Tibial nerve (tissue), 4 donors: ENCODE data around the gene ZBTB20. TPM values are rescaled to one million over a fixed set of nuclear protein-coding genes. Genes with fewer than 3 reads are reported as not detected.

ENCODE experiments used
- DNase-seq, 2 donors: peaks; one replicate each; pipeline ENCODE4 v3.0.0-alpha.2; 2019; ENCODE audit warnings: low spot score in 2 of 2
- H3K27ac ChIP-seq, 4 donors: fragments of 200-600 bp; sonication (generic) in 3 of 4; one replicate each; pipeline ENCODE4 v1.5.1; 2017 to 2019; ENCODE audit warnings: mild to moderate bottlenecking in 1 of 4
- H3K27me3 ChIP-seq, 2 donors: fragments of 200-600 bp; sonication (generic) in 1 of 2; one replicate each; pipeline versions ENCODE4 v1.5.1 to v1.6.0; 2017 to 2019
- H3K36me3 ChIP-seq, 3 donors: fragments of 200-600 bp; sonication (generic); one replicate each; pipeline ENCODE4 v1.5.1; 2018 to 2019
- H3K4me1 ChIP-seq, 4 donors: fragments of 200-600 bp; sonication (generic) in 3 of 4; one replicate each; pipeline ENCODE4 v1.5.1; 2017 to 2019
- H3K4me3 ChIP-seq, 4 donors: fragments of 200-600 bp; sonication (generic) in 3 of 4; one replicate each; pipeline ENCODE4 v1.5.1; 2017 to 2019; ENCODE audit warnings: mild to moderate bottlenecking in 1 of 4, moderate library complexity in 1 of 4
- H3K9me3 ChIP-seq, 4 donors: fragments of 200-600 bp; sonication (generic) in 3 of 4; one replicate each; pipeline ENCODE4 v1.5.1; 2017 to 2019
- EP300 ChIP-seq, 2 donors: sonication (generic); formaldehyde crosslinking; IDR thresholded peaks; one replicate each; pipeline ENCODE4 v1.6.1; 2017; ENCODE audit warnings: antibody characterized with exemption in 2 of 2, mild to moderate bottlenecking in 1 of 2
- POLR2A ChIP-seq, 2 donors: fragments of 450-650 bp; IDR thresholded peaks; one replicate each; pipeline ENCODE4 v1.6.1; 2017; ENCODE audit warnings: antibody characterized with exemption in 2 of 2, mild to moderate bottlenecking in 2 of 2, moderate library complexity in 2 of 2
- WGBS, 2 donors: methylation state at CpG; one replicate each; pipeline ENCODE4 v1.1.5; 2018; 5-methylcytosine and 5-hydroxymethylcytosine counted together
- total RNA-seq, 4 donors: library from RNA; depleted of rRNA; stranded (reverse); fragments of >200 nt; gene quantifications; one replicate each; pipeline ENCODE4 v1.1.0, GENCODE V29; 2016
- TF ChIP-seq, protein P1 (sequence below), 5 experiments: fragments of 200-600 bp in 3 of 5; fragments of 450-650 bp in 2 of 5; sonication (generic) in 3 of 5; IDR thresholded peaks; one replicate each; pipeline ENCODE4 v1.5.1; 2016 to 2019; ENCODE audit warnings: antibody characterized with exemption in 5 of 5, mild to moderate bottlenecking in 3 of 5, moderate library complexity in 2 of 5

The ZBTB20 gene
- total RNA-seq, 4 donors from 2014 or later, result 63.3 to 127 (median 102) TPM

DNA sequence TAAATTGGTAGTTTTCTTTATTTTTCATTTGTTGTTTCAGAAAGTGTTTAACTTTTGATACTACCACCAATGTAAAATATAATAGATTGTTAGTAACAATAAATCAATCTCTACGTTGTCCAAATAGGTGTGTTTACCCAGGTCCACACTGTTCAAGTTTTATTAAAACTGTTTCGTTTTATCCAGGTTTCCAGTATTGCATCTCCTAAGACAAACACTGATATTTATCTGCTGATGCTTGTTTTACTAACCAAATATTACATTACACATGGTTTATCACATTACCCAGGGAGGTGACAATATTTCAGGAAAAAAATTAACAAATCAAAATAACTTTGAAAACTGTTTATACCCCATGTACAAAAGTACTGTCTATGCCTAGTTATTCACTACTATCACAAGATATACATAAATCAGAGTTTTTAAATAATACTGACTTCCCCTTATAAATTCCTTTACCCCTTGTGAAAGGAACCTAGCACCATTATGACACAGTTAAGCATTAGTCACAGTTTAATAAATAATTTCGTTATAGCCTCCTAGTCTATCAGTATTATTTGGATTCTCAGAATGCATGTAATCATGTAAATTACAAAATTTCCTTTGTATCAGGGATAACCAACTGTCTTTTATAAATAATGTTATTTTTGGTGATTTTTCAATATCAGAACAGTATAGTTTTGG is 205.3 kb downstream of the ZBTB20 start:
- H3K27me3 ChIP-seq, result no peaks in the 10 kb centered on the region
- H3K36me3 ChIP-seq, result peaks cover 0 to 5% (median 0%) of the 10 kb centered on the region in 3 donors
- H3K9me3 ChIP-seq, result peaks cover 0 to 7% (median 2%) of the 10 kb centered on the region in 4 donors
- TF ChIP-seq, protein P1, sequence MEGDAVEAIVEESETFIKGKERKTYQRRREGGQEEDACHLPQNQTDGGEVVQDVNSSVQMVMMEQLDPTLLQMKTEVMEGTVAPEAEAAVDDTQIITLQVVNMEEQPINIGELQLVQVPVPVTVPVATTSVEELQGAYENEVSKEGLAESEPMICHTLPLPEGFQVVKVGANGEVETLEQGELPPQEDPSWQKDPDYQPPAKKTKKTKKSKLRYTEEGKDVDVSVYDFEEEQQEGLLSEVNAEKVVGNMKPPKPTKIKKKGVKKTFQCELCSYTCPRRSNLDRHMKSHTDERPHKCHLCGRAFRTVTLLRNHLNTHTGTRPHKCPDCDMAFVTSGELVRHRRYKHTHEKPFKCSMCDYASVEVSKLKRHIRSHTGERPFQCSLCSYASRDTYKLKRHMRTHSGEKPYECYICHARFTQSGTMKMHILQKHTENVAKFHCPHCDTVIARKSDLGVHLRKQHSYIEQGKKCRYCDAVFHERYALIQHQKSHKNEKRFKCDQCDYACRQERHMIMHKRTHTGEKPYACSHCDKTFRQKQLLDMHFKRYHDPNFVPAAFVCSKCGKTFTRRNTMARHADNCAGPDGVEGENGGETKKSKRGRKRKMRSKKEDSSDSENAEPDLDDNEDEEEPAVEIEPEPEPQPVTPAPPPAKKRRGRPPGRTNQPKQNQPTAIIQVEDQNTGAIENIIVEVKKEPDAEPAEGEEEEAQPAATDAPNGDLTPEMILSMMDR (IDR thresholded peaks at IDR 0.05), result no peak
- TF ChIP-seq EP300 (IDR thresholded peaks at IDR 0.05) (no peak), POLR2A (IDR thresholded peaks at IDR 0.05) (no peak)
- no peak overlapping the region for H3K27ac ChIP-seq
- DNase-seq, result no peak
- no peak overlapping the region for H3K4me3 ChIP-seq
- peaks cover 0 to 3% (median 0%) of the 10 kb centered on the region in 4 donors for H3K4me1 ChIP-seq
- WGBS, 2 donors, result 92 to 96% methylated on average over 3 of the region's 3 CpGs

DNA sequence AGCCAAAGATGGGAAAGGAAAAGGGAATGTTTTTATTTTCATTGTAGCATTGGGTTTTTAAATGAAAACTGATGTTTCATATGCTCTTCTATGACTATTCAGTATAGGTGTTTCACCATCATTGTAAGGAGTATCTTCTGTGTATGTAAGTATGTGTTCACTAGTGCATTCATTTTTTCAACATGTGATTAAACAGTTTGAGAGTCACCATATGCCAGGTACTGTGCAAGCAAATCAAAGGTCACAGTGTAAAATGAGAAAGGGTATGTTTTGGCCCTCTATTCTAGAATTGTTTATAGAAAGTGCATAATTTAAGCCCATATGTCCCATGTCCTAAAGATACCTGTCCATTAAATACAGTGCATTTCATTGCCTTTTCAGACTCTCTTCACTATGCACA is 207.2 kb downstream of the ZBTB20 start:
- TF ChIP-seq POLR2A (IDR thresholded peaks at IDR 0.05) (no peak), EP300 (IDR thresholded peaks at IDR 0.05) (no peak)
- TF ChIP-seq, protein P1 (IDR thresholded peaks at IDR 0.05), result no peak
- no peaks in the 10 kb centered on the region for H3K9me3 ChIP-seq

DNA sequence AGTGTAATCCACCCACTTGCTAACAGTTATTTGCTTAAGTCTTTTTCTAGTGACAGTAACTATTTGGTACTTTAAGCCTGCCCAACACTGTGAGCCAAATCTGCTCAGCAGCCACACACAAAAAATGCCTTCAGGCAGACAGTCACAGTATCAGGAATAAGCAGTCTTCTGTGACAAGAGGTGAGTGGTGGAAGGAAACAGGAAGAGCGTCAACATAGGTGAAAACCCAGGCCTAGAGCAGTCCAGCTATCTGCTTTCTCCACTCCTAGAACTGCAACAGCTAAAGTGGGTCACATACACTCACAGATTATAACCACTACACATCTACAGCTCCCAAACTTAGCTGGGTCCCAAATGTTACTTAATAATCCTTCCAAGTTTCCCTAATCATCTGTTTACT is 213.7 kb downstream of the ZBTB20 start:
- Histone ChIP-seq H3K4me3 (no peak overlapping the region), H3K27ac (no peak overlapping the region), H3K36me3 (peaks cover 0 to 10% (median 0%) of the 10 kb centered on the region in 3 donors), H3K4me1 (peaks cover 0 to 2% (median 0%) of the 10 kb centered on the region in 4 donors), H3K27me3 (no peaks in the 10 kb centered on the region), H3K9me3 (no peaks in the 10 kb centered on the region)
- 100% methylated on average over 1 of the region's 1 CpG for WGBS, 2 donors
- TF ChIP-seq POLR2A (IDR thresholded peaks at IDR 0.05) (no peak), EP300 (IDR thresholded peaks at IDR 0.05) (no peak)
- TF ChIP-seq, protein P1 (IDR thresholded peaks at IDR 0.05), result no peak
- DNase-seq, result no peak

More for the DNA sequence above, 207.2 kb downstream of the ZBTB20 start:
- peaks cover 0 to 5% (median 0%) of the 10 kb centered on the region in 3 donors for H3K36me3 ChIP-seq
- peaks cover 0 to 3% (median 0%) of the 10 kb centered on the region in 4 donors for H3K4me1 ChIP-seq
- H3K4me3 ChIP-seq, result no peak overlapping the region
- H3K27me3 ChIP-seq, result no peaks in the 10 kb centered on the region
- DNase-seq, result no peak
- no peak overlapping the region for H3K27ac ChIP-seq

DNA sequence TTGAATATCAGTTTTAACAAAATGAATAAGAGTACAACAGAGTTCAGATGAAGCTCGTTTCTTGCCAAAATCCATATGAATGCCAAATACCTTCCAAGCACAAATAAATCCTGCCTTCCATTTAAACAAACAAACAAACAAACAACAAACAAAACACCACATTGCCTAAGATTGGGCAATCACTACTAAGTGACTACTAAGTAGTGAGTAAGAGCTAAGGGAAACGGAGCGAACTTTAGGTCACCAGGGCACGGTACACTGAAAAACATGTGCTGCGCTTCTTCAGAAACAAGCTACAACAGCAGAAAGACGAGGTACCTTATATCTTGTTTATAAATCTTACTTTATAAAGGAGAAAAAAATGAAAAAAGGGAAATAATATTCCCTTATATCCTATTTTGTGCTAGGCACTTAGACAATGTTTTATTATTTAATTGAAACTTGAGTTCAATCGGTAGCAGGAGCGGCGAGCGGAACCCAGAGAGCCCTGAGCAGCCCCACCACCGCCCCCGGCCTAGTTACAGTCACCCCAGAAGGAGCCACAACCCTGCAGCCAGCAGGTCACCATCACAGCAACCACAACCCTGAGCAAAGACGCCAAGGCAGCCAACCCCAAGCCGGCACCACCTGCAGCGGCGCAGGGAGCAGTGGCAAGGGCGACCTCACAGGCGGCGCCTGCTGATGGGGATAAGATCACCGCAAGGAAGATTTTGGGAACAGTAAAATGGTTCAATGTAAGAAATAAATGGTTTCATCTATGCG is 216.9 kb downstream of the ZBTB20 start:
- Histone ChIP-seq H3K36me3 (peaks cover 0 to 8% (median 0%) of the 10 kb centered on the region in 3 donors), H3K4me1 (peaks cover 0 to 10% (median 0%) of the 10 kb centered on the region in 4 donors), H3K9me3 (no peaks in the 10 kb centered on the region), H3K4me3 (no peak overlapping the region), H3K27ac (no peak overlapping the region), H3K27me3 (no peaks in the 10 kb centered on the region)
- 95 to 97% methylated on average over 21 of the region's 21 CpGs for WGBS, 2 donors
- no peak for TF ChIP-seq EP300 (IDR thresholded peaks at IDR 0.05)
- TF ChIP-seq, protein P1 (IDR thresholded peaks at IDR 0.05), result no peak
- no peak for TF ChIP-seq POLR2A (IDR thresholded peaks at IDR 0.05)
- no peak for DNase-seq
